ENCODE measurements around the gene GIGYF1. TPM values are rescaled to one million over a fixed set of nuclear protein-coding genes. Genes with fewer than 3 reads are reported as not detected.

The GIGYF1 gene
- total and polyA plus RNA-seq, 2 experiments from 2014 or later, result 14.0 to 53.2 TPM

Other genes starting within 250 kb of the GIGYF1 start
- 0.28 and 1.6 TPM in 2 replicates for gene SPACDR, start 230.0 kb downstream of the GIGYF1 start, total RNA-seq
- gene SPACDR, start 230.0 kb downstream of the GIGYF1 start, polyA plus RNA-seq, result 0.79 and 1.2 TPM in 2 replicates
- gene TSC22D4, start 215.0 kb downstream of the GIGYF1 start, total RNA-seq, result 103 and 133 TPM in 2 replicates
- 91.9 and 138 TPM in 2 replicates for gene TSC22D4, start 215.0 kb downstream of the GIGYF1 start, polyA plus RNA-seq
- 9.0 and 13.0 TPM in 2 replicates for gene NYAP1, start 210.3 kb downstream of the GIGYF1 start, total RNA-seq
- 0.06 and 0.22 TPM in 2 replicates for gene NYAP1, start 210.3 kb downstream of the GIGYF1 start, polyA plus RNA-seq
- 18.3 and 21.7 TPM in 2 replicates for gene AGFG2, start 155.0 kb downstream of the GIGYF1 start, total RNA-seq
- gene AGFG2, start 155.0 kb downstream of the GIGYF1 start, polyA plus RNA-seq, result 9.3 and 17.0 TPM in 2 replicates
- gene SAP25, start 120.3 kb downstream of the GIGYF1 start, total RNA-seq, result 1.4 and 1.5 TPM in 2 replicates
- gene SAP25, start 120.3 kb downstream of the GIGYF1 start, polyA plus RNA-seq, result 2.7 and 3.9 TPM in 2 replicates
- 78.8 and 108 TPM in 2 replicates for gene LRCH4, start 108.1 kb downstream of the GIGYF1 start, total RNA-seq
- 80.9 and 103 TPM in 2 replicates for gene LRCH4, start 108.1 kb downstream of the GIGYF1 start, polyA plus RNA-seq
- 0.78 and 1.9 TPM in 2 replicates for gene FBXO24, start 107.9 kb downstream of the GIGYF1 start, total RNA-seq
- 2.3 and 4.1 TPM in 2 replicates for gene FBXO24, start 107.9 kb downstream of the GIGYF1 start, polyA plus RNA-seq
- gene PCOLCE, start 91.9 kb downstream of the GIGYF1 start, total RNA-seq, result 43.2 and 46.3 TPM in 2 replicates
- gene PCOLCE, start 91.9 kb downstream of the GIGYF1 start, polyA plus RNA-seq, result 70.4 and 111 TPM in 2 replicates
- 30.1 and 36.0 TPM in 2 replicates for gene MOSPD3, start 81.7 kb downstream of the GIGYF1 start, total RNA-seq
- 67.8 and 83.3 TPM in 2 replicates for gene MOSPD3, start 81.7 kb downstream of the GIGYF1 start, polyA plus RNA-seq
- gene TFR2, start 52.7 kb downstream of the GIGYF1 start, total RNA-seq, result 0.89 and 2.5 TPM in 2 replicates
- 0.39 TPM in 1 of 2 replicates, not detected in the other for gene TFR2, start 52.7 kb downstream of the GIGYF1 start, polyA plus RNA-seq
- gene ACTL6B, start 37.8 kb downstream of the GIGYF1 start, total RNA-seq, result not detected in 2 replicates
- gene ACTL6B, start 37.8 kb downstream of the GIGYF1 start, polyA plus RNA-seq, result not detected in 2 replicates
- gene GNB2, start 20.5 kb downstream of the GIGYF1 start, total RNA-seq, result 233 and 234 TPM in 2 replicates
- 241 and 286 TPM in 2 replicates for gene GNB2, start 20.5 kb downstream of the GIGYF1 start, polyA plus RNA-seq
- gene POP7, start 11.9 kb upstream of the GIGYF1 start, total RNA-seq, result 30.6 and 45.7 TPM in 2 replicates
- gene POP7, start 11.9 kb upstream of the GIGYF1 start, polyA plus RNA-seq, result 40.2 and 68.3 TPM in 2 replicates
- 0.60 TPM in 1 of 2 replicates, not detected in the other for gene EPO, start 26.2 kb upstream of the GIGYF1 start, total RNA-seq
- gene EPO, start 26.2 kb upstream of the GIGYF1 start, polyA plus RNA-seq, result 0.34 and 0.46 TPM in 2 replicates
- gene ZAN, start 39.3 kb upstream of the GIGYF1 start, total RNA-seq, result not detected in 2 replicates
- not detected in 2 replicates for gene ZAN, start 39.3 kb upstream of the GIGYF1 start, polyA plus RNA-seq
- gene EPHB4, start 133.3 kb upstream of the GIGYF1 start, total RNA-seq, result 48.9 and 53.6 TPM in 2 replicates
- gene EPHB4, start 133.3 kb upstream of the GIGYF1 start, polyA plus RNA-seq, result 29.5 and 33.4 TPM in 2 replicates
- gene SLC12A9, start 158.5 kb upstream of the GIGYF1 start, total RNA-seq, result 18.3 and 19.5 TPM in 2 replicates
- 12.5 and 14.6 TPM in 2 replicates for gene SLC12A9, start 158.5 kb upstream of the GIGYF1 start, polyA plus RNA-seq
- gene TRIP6, start 173.1 kb upstream of the GIGYF1 start, total RNA-seq, result 51.9 and 60.1 TPM in 2 replicates
- 50.2 and 62.2 TPM in 2 replicates for gene TRIP6, start 173.1 kb upstream of the GIGYF1 start, polyA plus RNA-seq
- gene SRRT, start 180.9 kb upstream of the GIGYF1 start, total RNA-seq, result 78.6 and 83.1 TPM in 2 replicates
- gene SRRT, start 180.9 kb upstream of the GIGYF1 start, polyA plus RNA-seq, result 111 and 148 TPM in 2 replicates
- gene UFSP1, start 195.5 kb upstream of the GIGYF1 start, total RNA-seq, result 16.0 and 19.0 TPM in 2 replicates
- gene UFSP1, start 195.5 kb upstream of the GIGYF1 start, polyA plus RNA-seq, result 3.9 and 9.9 TPM in 2 replicates
- 25.6 TPM in 2 replicates for gene ACHE, start 201.6 kb upstream of the GIGYF1 start, total RNA-seq
- gene ACHE, start 201.6 kb upstream of the GIGYF1 start, polyA plus RNA-seq, result 42.0 and 42.7 TPM in 2 replicates